Ascending aorta (tissue), 2 donors: ENCODE measurements around the gene IL3RA. TPM values are rescaled to one million over a fixed set of nuclear protein-coding genes. Genes with fewer than 3 reads are reported as not detected.

ENCODE experiments used
- DNase-seq, 2 donors: peaks; one replicate each; pipeline ENCODE4 v3.0.0-alpha.2; 2019; ENCODE audit warnings: low spot score in 2 of 2
- H3K27ac ChIP-seq, 2 donors: fragments of 200-600 bp; sonication (generic); one replicate each; pipeline ENCODE4 v1.5.1; 2016 to 2017; ENCODE audit warnings: mild to moderate bottlenecking in 1 of 2
- H3K27me3 ChIP-seq: fragments of 200-600 bp; sonication (generic); one replicate; pipeline ENCODE4 v1.5.1; 2017
- H3K36me3 ChIP-seq, 2 donors: fragments of 200-600 bp; sonication (generic); one replicate each; pipeline ENCODE4 v1.5.1; 2016
- H3K4me1 ChIP-seq, 2 donors: fragments of 200-600 bp; sonication (generic); one replicate each; pipeline ENCODE4 v1.5.1; 2016 to 2017; ENCODE audit warnings: mild to moderate bottlenecking in 1 of 2
- H3K4me3 ChIP-seq, 2 donors: fragments of 200-600 bp; sonication (generic); one replicate each; pipeline ENCODE4 v1.5.1; 2016 to 2017; ENCODE audit warnings: mild to moderate bottlenecking in 1 of 2
- H3K9me3 ChIP-seq, 2 donors: fragments of 200-600 bp; sonication (generic); one replicate each; pipeline ENCODE4 v1.5.1; 2016
- CTCF ChIP-seq, 3 experiments: fragments of 200-600 bp in 2 of 3; fragments of 450-650 bp in 1 of 3; sonication (generic) in 2 of 3; IDR thresholded peaks; one replicate each; pipeline ENCODE4 v1.5.1; 2016 to 2019; ENCODE audit warnings: antibody characterized with exemption in 3 of 3, mild to moderate bottlenecking in 1 of 3, moderate library complexity in 1 of 3
- intact Hi-C: fragments of 100-400 bp; cut with DNase I; formaldehyde crosslinking; loops from one replicate; pipeline ENCODE4 v1.15.1; 2023
- total RNA-seq: library from RNA; depleted of rRNA; stranded (reverse); fragments of >200 nt; gene quantifications from one replicate; pipeline ENCODE4 v1.1.0, GENCODE V29; 2016

IL3RA gene
- total RNA-seq, 1 donor from 2014 or later = 71.9 TPM

DNA sequence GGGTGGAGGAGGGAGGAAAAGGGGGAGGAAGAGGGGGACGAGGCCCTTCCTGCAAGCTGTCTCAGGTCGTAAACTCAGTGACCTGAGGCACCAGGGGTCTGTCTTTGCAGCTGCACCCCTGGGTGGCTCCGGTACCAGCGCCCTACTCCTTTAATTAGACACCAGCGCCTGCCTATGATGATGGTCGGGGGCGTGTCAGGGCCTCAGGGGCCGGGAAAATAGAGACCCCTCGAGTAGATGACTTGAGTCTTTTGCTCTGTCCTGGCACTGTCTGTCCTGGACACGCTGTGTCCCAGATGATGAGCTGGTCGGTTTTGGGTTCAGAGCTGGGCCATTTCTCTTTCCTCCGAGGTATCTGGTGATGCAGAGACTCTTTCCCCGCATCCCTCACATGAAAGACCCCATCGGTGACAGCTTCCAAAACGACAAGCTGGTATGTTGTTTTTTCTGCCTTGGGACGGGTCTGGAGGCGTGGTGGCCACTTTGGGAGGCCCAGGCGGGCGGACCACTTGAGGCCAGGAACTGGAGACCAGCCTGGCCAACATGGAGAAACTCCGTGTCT lies 44.2 kb downstream of the IL3RA start:
- H3K27ac ChIP-seq = no peak overlapping the region
- no peaks in the 10 kb centered on the region for H3K27me3 ChIP-seq
- peak in 1 of 2 donors; percentile 62 for DNase-seq
- H3K9me3 ChIP-seq = no peaks in the 10 kb centered on the region
- H3K36me3 ChIP-seq = peaks cover 15 to 26% of the 10 kb centered on the region in 2 donors
- intact Hi-C loops = no loop called here
- H3K4me1 ChIP-seq = no peaks in the 10 kb centered on the region
- no peak for TF ChIP-seq CTCF (IDR thresholded peaks at IDR 0.05)
- no peak overlapping the region for H3K4me3 ChIP-seq

GRCh38 chrX:1384658-1385252 lies 48.2 kb downstream of the IL3RA start:
- Histone ChIP-seq H3K27ac (no peak overlapping the region), H3K4me3 (no peak overlapping the region), H3K27me3 (no peaks in the 10 kb centered on the region), H3K36me3 (peaks cover 55 to 62% of the 10 kb centered on the region in 2 donors), H3K9me3 (no peaks in the 10 kb centered on the region), H3K4me1 (no peaks in the 10 kb centered on the region)
- TF ChIP-seq CTCF (IDR thresholded peaks at IDR 0.05) = no peak
- DNase-seq = no peak
- intact Hi-C loops = no loop called here

GRCh38 chrX:1385253-1386223 lies 49.0 kb downstream of the IL3RA start:
- peaks cover 61 to 70% of the 10 kb centered on the region in 2 donors for H3K36me3 ChIP-seq
- peaks cover 0 to 2% of the 10 kb centered on the region in 2 donors for H3K4me1 ChIP-seq
- H3K27me3 ChIP-seq = no peaks in the 10 kb centered on the region
- TF ChIP-seq CTCF (IDR thresholded peaks at IDR 0.05) = no peak
- no peak overlapping the region for H3K27ac ChIP-seq
- H3K9me3 ChIP-seq = no peaks in the 10 kb centered on the region
- no peak for DNase-seq
- intact Hi-C loops = no loop called here
- no peak overlapping the region for H3K4me3 ChIP-seq

- no peak for TF ChIP-seq CTCF (IDR thresholded peaks at IDR 0.05)
- Histone ChIP-seq H3K9me3 (no peaks in the 10 kb centered on the region), H3K27ac (no peak overlapping the region), H3K27me3 (no peaks in the 10 kb centered on the region), H3K4me3 (no peak overlapping the region), H3K36me3 (peaks cover 61 to 70% of the 10 kb centered on the region in 2 donors), H3K4me1 (peaks cover 2 to 9% of the 10 kb centered on the region in 2 donors)
- DNase-seq = no peak
- intact Hi-C loops = no loop called here
Measured at GRCh38 chrX:1386338-1387127, 49.9 kb downstream of the IL3RA start.

GRCh38 chrX:1387141-1387776 lies 50.7 kb downstream of the IL3RA start:
- intact Hi-C loops = no loop called here
- Histone ChIP-seq H3K36me3 (peaks cover 61 to 70% of the 10 kb centered on the region in 2 donors), H3K27ac (no peak overlapping the region), H3K4me1 (peaks cover 2 to 9% of the 10 kb centered on the region in 2 donors), H3K27me3 (no peaks in the 10 kb centered on the region), H3K9me3 (no peaks in the 10 kb centered on the region), H3K4me3 (no peak overlapping the region)
- TF ChIP-seq CTCF (IDR thresholded peaks at IDR 0.05) = no peak
- DNase-seq = no peak
